ENCODE results near the gene KCP. TPM values are rescaled to one million over a fixed set of nuclear protein-coding genes. Genes with fewer than 3 reads are reported as not detected.
A peak's percentile ranks its signal among the peaks of the same experiment; 100 is the strongest.

Gene KCP
- total RNA-seq, 1 experiment from 2014 or later = 0.50 TPM

DNA sequence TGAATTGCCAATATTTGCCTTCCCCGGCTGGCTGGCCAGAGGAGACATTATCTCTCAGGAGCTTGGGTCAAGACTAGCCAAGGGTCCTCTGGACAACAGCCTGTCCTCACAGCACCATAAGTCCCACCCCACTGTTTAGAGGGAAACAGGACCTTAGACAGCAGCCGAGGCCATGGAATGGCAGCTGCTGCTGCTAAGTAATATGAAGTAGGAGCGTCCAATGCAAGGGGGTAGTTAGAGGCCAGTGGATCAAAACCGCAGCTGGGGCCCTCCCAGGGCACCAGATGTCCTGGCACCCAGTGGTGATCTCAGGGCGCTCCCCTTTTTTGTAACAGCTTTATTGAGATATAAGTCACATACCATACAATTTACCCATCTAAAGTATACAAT is 12.9 kb upstream of the KCP start:
- H3K27ac Mint-ChIP-seq (ENCODE audit: unreplicated experiment) = no peak overlapping the region
- POLR2A ChIA-PET = interaction anchor here (0.5 kb wide), 1 partner anchor 73 kb away, joined by 13 read pairs; no protein-coding TSS in a partner anchor
- peaks cover 21% of the 10 kb centered on the region for H3K27me3 Mint-ChIP-seq (ENCODE audit: insufficient read depth, unreplicated experiment)
- Histone ChIP-seq H3K4me3 (ENCODE audit: low read depth, low read length) (no peak overlapping the region), H3K9me3 (no peaks in the 10 kb centered on the region), H3K27me3 (replicated peaks; ENCODE audit: control insufficient read depth, insufficient read depth, low read length) (no peaks in the 10 kb centered on the region; the same call in 1 of the 2 replicates), H3K4me1 (no peaks in the 10 kb centered on the region), H3K36me3 (ENCODE audit: control insufficient read depth, insufficient read depth, low read length) (no peaks in the 10 kb centered on the region)
- peaks cover 7% of the 10 kb centered on the region for H3K4me1 Mint-ChIP-seq (ENCODE audit: low read depth, unreplicated experiment)
- no peak for DNase-seq
- no TSS peak for BruUV-seq (replicated peaks)
- CTCF ChIA-PET = interaction anchor here (1.1 kb wide), 1 partner anchor 168 kb away, joined by 4 read pairs; no protein-coding TSS in a partner anchor
- H3K4me3 Mint-ChIP-seq (ENCODE audit: unreplicated experiment) = no peak overlapping the region
- TF ChIP-seq, protein P1, sequence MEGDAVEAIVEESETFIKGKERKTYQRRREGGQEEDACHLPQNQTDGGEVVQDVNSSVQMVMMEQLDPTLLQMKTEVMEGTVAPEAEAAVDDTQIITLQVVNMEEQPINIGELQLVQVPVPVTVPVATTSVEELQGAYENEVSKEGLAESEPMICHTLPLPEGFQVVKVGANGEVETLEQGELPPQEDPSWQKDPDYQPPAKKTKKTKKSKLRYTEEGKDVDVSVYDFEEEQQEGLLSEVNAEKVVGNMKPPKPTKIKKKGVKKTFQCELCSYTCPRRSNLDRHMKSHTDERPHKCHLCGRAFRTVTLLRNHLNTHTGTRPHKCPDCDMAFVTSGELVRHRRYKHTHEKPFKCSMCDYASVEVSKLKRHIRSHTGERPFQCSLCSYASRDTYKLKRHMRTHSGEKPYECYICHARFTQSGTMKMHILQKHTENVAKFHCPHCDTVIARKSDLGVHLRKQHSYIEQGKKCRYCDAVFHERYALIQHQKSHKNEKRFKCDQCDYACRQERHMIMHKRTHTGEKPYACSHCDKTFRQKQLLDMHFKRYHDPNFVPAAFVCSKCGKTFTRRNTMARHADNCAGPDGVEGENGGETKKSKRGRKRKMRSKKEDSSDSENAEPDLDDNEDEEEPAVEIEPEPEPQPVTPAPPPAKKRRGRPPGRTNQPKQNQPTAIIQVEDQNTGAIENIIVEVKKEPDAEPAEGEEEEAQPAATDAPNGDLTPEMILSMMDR (IDR thresholded peaks at IDR 0.05; ENCODE audit: insufficient read depth in 1 of 2, low read depth in 1 of 2, low read length in 1 of 2, severe bottlenecking in 1 of 2, unreplicated experiment in 1 of 2) = no peak
- intact Hi-C loops (cut with micrococcal nuclease; ENCODE audit: unreplicated experiment) = no loop called here
- H3K9me3 Mint-ChIP-seq (ENCODE audit: unreplicated experiment) = no peaks in the 10 kb centered on the region
- no peaks in the 10 kb centered on the region for H3K36me3 Mint-ChIP-seq (ENCODE audit: insufficient read depth, unreplicated experiment)

DNA sequence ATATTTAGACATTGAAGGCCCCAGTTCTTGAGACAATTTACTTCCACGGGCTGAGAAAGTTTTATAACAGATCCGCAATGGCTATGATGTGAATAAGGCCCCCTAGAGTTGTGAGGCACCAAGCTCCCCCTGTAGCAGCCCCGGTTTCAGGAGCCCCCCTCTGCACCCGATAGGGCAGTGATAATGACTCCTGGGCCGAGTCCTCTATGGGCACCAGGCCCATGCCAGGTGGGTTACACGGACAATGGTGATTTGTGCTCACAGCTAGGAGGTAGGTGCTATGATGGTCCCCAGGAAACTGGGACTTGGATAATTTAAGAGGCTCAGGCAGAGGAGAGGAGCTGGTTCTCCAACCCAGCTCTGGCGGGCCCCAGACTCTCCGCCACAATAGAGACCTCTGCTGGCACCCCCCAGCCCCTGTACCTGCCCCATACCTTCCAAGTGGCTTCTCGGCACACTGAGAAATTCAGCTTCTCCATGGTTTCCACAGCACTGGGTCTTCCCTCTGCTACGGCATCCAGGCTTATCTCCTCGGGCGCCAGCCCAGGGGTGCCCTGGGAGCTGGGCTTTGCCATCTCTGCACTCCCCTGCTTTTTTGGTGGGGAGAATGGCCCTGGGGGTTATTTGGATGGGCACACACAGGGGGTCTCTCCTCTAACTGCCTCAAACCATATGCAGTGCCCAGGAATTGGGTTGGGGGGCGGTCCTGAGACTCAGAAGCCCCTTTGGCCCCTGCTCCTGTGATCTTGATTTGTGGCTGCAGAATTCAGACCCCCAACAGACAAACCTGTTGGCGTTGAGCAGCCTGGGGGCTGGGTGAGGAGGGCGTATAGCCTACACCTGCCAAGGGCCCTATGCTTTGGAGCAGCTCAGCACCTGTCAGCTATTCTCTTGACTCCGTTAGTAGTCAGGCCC is 12.2 kb upstream of the KCP start:
- H3K4me3 Mint-ChIP-seq (ENCODE audit: unreplicated experiment) = no peak overlapping the region
- no TSS peak for BruUV-seq (replicated peaks)
- peaks cover 7% of the 10 kb centered on the region for H3K4me1 Mint-ChIP-seq (ENCODE audit: low read depth, unreplicated experiment)
- peaks cover 21% of the 10 kb centered on the region for H3K27me3 Mint-ChIP-seq (ENCODE audit: insufficient read depth, unreplicated experiment)
- H3K36me3 ChIP-seq (ENCODE audit: control insufficient read depth, insufficient read depth, low read length) = no peaks in the 10 kb centered on the region
- H3K27me3 ChIP-seq (replicated peaks; ENCODE audit: control insufficient read depth, insufficient read depth, low read length) = no peaks in the 10 kb centered on the region; the same call in 1 of the 2 replicates
- intact Hi-C loops (cut with micrococcal nuclease; ENCODE audit: unreplicated experiment) = no loop called here
- H3K36me3 Mint-ChIP-seq (ENCODE audit: insufficient read depth, unreplicated experiment) = no peaks in the 10 kb centered on the region
- H3K27ac Mint-ChIP-seq (ENCODE audit: unreplicated experiment) = no peak overlapping the region
- H3K9me3 Mint-ChIP-seq (ENCODE audit: unreplicated experiment) = no peaks in the 10 kb centered on the region
- CTCF ChIA-PET = interaction anchor here (1.1 kb wide), 1 partner anchor 169 kb away, joined by 4 read pairs; no protein-coding TSS in a partner anchor
- no peaks in the 10 kb centered on the region for H3K9me3 ChIP-seq
- no peak overlapping the region for H3K4me3 ChIP-seq (ENCODE audit: low read depth, low read length)
- DNase-seq = peak in 1 of 2 experiments; percentile 26
- TF ChIP-seq, protein P1 (IDR thresholded peaks at IDR 0.05; ENCODE audit: insufficient read depth in 1 of 2, low read depth in 1 of 2, low read length in 1 of 2, severe bottlenecking in 1 of 2, unreplicated experiment in 1 of 2) = no peak
- H3K4me1 ChIP-seq = no peaks in the 10 kb centered on the region
- POLR2A ChIA-PET = no interaction called here

DNA sequence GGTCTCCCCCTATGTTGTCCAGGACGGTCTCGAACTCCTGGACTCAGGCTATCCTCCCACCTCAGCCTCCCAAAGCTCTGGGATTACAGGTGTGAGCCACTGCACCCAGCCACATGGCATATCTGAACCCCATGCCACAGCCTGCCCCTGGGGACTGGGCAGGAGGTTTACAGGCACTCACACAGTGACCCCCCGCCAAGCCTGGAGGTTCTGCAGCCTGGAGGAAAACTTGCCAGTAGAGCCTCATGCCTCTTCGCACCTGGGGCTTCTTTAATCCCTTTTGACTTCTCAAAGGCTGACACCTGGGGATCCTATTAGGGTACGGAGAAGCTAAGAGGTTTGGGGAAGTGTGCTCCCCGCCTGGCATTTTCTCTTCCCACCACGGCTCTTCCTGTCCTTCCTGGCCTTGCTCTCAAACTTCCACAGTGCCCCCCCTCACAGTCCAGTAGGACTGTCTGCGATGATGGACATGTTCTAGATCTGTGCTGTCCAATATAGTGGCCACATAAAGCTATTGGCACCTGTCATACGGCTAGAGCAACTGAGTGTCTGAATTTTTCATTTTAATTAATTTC is 11.4 kb upstream of the KCP start:
- POLR2A ChIA-PET = no interaction called here
- CTCF ChIA-PET = no interaction called here
- H3K4me3 Mint-ChIP-seq (ENCODE audit: unreplicated experiment) = no peak overlapping the region
- intact Hi-C loops (cut with micrococcal nuclease; ENCODE audit: unreplicated experiment) = no loop called here
- H3K27me3 ChIP-seq (replicated peaks; ENCODE audit: control insufficient read depth, insufficient read depth, low read length) = no peaks in the 10 kb centered on the region; the same call in 1 of the 2 replicates
- no peak overlapping the region for H3K4me3 ChIP-seq (ENCODE audit: low read depth, low read length)
- no peaks in the 10 kb centered on the region for H3K36me3 Mint-ChIP-seq (ENCODE audit: insufficient read depth, unreplicated experiment)
- H3K9me3 ChIP-seq = no peaks in the 10 kb centered on the region
- H3K4me1 ChIP-seq = no peaks in the 10 kb centered on the region
- no peaks in the 10 kb centered on the region for H3K36me3 ChIP-seq (ENCODE audit: control insufficient read depth, insufficient read depth, low read length)
- H3K4me1 Mint-ChIP-seq (ENCODE audit: low read depth, unreplicated experiment) = peaks cover 7% of the 10 kb centered on the region
- H3K27me3 Mint-ChIP-seq (ENCODE audit: insufficient read depth, unreplicated experiment) = peaks cover 21% of the 10 kb centered on the region
- H3K27ac Mint-ChIP-seq (ENCODE audit: unreplicated experiment) = no peak overlapping the region
- H3K9me3 Mint-ChIP-seq (ENCODE audit: unreplicated experiment) = no peaks in the 10 kb centered on the region
- no TSS peak for BruUV-seq (replicated peaks)
- DNase-seq = peak in 1 of 2 experiments; percentile 14
- TF ChIP-seq, protein P1 (IDR thresholded peaks at IDR 0.05; ENCODE audit: insufficient read depth in 1 of 2, low read depth in 1 of 2, low read length in 1 of 2, severe bottlenecking in 1 of 2, unreplicated experiment in 1 of 2) = no peak

Measured in Caco-2 (cell line).